GM19043 (cell line): ENCODE results near the gene ABLIM1.
"Not testable (repeated sequence)": the region's sequence is repeated elsewhere in the genome, so short reads cannot be mapped to it uniquely, and the experiment has no call there.

Experiments
- ATAC-seq: cut with Tn5 transposase; IDR thresholded peaks from one replicate; pipeline ENCODE4 v1.9.1; 2021; ENCODE audit warnings: low read depth; ENCODE audit not compliant: unreplicated experiment

The ABLIM1 gene

DNA sequence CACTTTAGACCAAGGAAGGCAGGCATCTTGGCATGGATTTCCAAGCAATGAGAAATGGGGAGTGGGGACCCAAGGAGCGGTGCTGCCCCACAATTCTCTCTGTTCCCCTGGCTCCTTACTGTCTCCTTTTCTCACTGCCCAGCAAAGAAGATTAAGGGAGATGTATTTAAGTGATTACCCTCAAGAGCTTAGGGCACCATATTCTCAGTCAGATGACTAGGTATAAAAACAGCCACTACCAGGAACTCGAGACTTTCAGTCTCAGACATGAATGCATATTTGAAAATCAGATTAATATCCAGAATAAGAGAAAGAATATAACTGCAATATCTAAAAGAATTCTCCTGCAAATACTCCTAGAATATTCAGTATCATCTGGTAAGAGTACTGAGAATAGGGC is at the start of gene ABLIM1:
Gene ABLIM1 (minus strand): TSS at position 101 of the 400 bp plus-strand sequence. CDS start 75 bp downstream, at position 26.
- ATAC-seq: no peak

DNA sequence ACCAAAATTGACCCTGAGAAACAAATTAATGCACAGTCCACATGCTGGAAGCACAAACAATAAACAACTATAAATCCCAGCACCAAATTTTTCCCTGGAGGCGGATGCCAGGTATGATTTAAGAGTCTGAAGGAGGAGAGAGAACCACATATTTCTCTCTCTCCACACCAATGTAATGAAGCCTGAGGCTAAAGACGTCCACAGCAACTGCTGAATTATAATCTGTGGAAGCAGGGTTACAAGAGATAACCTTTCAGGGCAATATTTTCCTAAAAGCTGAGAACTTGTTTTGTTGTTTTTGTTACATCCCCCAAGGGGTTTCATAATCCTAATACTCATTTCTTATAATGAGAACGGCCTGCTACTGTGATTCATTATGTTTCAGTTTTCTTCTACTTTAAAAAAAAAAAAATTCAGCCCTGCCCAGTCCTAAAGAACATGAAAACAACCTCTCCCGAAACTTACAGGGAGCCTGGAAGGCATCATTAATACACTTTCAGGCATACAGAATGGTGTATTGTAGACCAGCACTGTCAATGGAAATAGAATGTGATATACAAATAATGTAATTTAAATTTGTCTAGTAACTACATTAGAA is 48.5 kb upstream of the ABLIM1 start:
- no peak for ATAC-seq

DNA sequence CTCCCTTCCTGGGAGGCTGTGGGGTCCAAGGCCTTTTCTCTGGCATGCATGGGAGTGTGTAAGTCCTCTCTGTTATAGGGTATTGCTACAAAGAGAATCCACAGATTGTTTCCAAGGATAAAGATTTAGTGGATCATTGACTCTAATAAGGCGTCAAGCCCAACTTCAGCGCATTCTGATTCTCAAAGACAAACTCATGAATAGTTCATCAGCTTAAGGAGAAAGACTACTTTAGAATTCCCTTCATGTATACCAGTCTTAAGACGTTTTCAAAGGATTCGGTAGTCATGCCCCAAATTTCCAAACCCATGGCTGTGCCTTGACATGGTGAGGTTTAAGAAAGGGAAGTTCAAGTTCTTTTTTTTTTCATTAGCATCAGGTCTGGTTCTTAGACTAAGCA is 46.6 kb upstream of the ABLIM1 start:
- ATAC-seq: no peak

DNA sequence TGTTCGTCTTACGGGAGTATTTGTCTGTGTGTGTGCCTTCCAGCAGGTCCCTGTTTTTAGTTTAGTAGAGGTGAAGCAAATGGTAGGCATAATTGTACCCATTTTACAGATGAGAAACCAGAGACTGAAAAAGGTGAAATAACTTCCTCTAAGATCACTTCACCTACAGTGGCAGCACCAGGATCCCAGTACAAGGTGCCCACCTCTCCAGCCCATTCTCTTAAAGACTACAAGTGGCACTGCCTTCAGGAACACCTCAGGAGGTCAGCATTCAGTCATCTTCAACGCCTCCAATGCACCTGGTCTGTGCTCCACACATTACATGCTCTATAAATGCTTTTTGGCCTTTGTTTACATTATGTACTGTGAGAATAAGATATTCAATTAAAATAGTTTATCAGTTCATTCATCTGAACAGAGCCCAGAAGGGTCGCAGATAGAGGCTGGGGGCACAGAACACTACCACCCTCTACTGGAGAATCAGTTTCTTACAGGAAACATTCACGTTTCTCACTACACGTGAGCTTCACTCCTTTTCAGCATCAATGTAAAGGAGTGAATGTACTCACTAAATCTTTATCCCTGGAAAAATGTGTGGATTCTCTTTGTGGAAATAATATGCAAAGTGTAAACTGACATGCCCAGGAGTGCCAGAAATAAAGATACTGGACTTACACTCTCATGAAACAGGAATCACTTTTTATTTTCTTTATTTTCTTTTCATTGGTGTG is 45.5 kb upstream of the ABLIM1 start:
- no peak for ATAC-seq

DNA sequence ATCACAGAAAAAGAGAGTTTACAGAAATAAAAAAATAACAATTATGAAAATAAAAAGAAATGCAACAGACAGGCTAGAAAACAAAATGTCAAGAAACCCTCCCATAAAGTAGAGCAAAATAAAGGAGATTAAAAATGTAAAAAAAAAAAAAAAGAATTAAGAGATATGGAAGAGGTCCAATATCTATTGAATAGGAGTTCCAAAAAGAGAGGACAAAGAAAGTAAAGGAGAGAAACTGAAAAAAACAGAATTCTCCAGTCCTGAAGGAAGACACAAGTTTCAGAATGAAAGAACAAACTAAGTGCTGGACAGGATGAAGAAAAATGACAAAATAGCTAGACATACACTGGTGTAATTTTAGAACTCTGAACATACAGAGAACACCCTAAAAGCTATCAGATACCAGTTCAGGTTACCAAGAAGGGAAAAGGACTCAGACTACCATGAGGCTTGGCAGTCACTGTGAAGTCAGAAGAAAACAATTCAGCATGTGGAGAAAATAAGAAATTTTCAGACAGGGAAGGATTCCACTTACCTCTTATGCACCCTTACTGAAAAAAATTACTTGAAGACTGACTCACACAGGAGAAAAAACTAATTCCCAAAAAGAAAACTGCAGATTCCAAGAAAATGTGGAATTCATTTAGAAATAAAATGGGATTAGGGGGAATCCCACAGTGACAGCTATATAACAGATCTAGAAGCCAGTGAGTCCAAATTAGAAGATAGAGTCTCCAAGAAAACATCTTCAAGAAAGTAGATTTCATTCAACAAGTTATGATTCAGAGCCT is 40.4 kb upstream of the ABLIM1 start:
- no peak for ATAC-seq

DNA sequence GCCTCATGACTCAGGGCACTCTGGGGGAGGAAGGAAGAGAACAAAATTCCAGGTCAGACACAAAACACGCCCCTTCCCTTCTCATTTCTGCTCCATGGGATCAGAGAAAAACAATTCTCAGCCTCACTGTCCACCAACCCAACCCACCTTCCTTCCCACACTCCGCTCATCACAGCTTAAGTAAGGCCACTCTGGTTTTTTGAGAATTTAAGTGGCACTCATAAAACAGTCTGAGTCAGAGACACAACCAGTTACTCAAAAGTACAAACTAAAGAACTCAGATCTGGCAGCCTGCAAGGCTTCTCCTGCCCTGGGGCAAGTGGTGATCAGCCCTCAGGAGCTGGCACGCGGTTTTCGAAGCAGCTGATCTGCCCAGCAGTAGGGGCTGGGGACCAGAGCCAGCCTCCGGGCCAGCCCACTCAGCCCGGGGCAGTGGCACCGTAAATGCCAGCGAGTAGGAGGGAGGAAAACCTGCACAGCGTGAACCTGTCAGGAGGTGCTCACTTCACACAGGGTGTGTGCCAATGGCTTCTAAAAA is 39.1 kb upstream of the ABLIM1 start:
- no peak for ATAC-seq

DNA sequence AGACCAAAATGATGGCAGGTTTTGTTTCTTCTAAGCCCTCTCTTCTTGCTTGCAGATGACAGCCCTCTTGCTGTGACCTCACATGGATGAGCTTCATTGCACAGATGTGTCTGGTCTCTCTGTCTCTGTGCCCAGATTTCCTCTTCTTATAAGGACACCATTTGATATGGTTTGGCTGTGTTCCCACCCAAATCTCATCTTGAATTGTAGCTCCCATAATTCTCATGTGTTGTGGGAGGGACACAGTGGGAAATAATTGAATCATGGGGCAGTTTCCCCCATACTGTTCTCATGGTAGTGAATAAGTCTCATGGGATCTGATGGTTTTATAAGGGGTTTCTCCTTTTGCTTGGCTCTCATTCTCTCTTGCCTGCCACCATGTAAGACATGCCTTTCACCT is 38.2 kb upstream of the ABLIM1 start:
- not testable (repeated sequence) for ATAC-seq

DNA sequence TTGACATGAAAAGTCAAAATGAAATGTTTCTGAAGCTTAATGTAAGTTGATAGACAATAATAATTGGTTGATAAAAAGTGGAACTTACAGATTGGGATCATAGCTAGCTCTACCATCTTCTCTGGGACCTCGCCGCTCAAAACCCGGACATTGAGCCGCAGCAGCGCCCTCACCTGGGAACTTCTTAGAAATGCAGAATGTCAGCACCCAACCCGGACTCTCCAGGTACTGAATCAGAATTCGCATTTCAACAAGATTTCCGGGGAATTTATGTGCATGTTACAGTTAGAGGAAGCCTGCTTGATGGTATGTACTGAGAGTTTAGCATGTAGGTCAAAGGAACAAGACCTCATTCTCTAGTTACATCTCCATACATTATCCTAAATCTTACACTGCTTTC is 36.7 kb upstream of the ABLIM1 start:
- no peak for ATAC-seq

DNA sequence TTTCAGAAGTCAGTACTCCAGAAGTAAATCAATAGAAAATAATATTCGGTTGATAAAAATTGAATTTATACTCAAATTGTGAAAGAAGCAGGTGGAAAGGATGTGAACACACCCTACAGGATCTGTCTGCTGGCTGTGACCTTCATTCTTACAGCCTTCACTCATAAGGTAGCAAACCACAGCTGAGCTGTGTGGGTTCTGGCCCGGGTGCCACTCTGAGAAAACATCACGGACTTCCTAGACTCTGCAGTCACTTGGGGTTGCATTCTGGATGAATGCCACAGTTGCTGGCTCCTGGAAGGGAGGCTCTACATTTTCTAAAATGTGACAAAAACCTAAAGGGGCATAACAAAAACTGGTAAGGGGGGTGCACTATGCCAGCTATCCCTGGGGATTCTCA is 36.0 kb upstream of the ABLIM1 start:
- no peak for ATAC-seq

DNA sequence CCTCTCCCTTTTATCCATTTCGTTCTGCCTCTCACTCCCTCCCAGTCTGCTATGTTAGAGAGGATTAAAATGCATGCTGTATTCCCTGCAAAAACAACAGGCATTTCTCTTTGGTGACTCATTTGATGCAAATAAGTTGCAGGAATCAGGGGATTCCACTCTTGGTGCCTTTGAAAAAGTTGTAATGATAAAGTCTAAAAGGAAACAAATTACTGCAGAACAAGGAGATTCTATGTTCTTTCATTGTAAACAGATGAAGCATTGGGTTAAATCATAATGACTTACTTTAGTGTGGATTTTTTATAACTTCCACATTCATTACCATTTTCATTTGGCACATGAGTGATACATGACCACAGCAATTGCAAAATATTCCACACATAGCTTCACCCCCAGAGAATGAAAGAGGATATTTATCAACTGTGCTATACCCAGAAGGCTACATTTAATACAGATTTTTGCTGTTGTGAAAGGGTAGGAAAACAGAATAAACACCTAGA is 33.4 kb upstream of the ABLIM1 start:
- ATAC-seq: no peak

DNA sequence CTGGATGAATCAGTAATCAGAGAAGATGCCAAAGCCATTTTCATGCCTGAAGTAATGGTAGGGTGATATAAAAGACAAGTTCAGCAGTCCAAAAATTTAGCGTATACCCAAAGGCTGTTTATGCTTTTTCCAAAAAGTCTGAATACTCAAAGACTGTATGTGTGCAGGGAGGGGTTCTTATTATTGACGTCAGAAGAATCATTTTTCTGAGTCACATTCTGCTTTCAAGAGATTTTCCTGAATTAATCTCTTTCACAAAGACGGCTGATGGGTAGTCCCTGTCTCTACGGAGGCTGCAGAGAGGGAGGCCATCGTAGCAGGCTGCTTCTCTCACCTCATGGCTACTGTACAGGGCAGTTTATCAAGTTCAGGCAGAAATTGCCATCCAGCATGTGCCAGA is 30.7 kb upstream of the ABLIM1 start:
- no peak for ATAC-seq

DNA sequence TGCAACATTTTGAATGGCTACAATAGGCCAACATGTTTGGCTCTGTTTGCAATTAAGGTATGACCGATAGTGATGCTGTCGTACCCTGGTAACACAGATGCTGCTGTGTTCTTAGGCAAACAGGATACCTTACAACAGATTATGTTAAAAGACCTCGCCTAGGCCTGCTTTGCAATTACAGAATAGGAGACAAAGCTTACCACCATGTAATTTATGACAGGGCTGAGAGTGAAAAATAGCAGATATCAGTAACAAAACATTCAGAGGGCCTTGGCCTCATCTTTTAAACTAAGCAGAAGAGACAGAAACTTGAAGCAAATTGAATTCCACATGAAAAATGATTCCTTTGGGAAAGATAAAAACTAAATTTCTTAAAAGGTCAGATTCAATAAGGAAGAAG is 29.4 kb upstream of the ABLIM1 start:
- ATAC-seq: no peak

DNA sequence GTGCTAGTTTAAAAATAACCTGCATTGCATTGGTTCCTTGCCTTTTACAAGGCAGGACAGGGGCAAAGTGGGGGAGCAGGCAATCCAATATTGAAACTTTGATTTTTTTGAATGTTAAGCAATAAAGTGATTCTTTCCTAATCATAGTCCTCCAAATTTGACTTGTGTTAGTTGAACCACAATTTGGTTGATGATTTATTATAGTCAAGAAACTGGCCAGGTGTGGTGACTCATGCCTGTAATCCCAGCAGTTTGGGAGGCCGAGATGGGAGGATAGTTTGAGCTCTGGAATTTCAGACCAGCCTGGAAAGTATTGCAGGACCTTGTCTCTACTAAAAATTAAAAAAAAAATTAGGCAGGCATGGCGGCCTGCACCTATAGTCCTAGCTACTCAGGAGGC is 27.9 kb upstream of the ABLIM1 start:
- no peak for ATAC-seq

DNA sequence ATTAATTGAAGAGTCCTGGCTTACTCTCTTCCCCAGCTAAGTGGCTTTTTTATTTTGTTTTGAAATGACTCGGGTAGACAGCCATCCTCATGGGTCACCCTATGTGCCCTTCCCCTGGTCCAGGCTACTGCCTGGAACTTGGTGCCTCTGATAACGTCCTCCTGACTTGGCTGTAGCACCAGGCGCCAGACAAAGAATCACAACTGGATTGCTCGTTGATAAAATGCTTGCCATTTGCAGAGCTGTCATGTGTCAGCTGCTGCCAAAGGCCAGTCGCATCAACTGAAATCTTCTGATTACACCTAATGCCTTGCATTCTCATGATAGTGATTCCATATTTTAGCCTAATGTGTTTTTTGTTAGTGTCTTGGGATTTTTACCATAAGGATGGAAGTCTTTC is 27.4 kb upstream of the ABLIM1 start:
- no peak for ATAC-seq

DNA sequence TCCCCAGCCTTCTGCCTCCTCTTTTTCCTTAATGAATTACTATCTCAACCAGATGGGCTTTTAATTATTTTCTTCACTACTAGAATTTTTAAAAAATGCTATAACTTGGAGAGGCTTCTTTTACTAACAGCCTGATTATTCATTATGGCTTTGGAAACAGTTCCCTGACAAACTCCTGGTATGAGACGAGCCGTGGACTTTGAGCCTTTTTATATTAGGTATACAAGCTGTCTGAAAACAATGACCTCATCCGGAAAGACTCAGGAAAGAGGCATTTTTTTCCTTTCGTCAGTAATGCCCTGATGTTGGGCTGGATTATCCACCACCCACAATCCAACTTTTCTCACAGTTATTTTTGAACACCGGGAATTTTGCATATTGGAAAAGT is 26.7 kb upstream of the ABLIM1 start:
- no peak for ATAC-seq

DNA sequence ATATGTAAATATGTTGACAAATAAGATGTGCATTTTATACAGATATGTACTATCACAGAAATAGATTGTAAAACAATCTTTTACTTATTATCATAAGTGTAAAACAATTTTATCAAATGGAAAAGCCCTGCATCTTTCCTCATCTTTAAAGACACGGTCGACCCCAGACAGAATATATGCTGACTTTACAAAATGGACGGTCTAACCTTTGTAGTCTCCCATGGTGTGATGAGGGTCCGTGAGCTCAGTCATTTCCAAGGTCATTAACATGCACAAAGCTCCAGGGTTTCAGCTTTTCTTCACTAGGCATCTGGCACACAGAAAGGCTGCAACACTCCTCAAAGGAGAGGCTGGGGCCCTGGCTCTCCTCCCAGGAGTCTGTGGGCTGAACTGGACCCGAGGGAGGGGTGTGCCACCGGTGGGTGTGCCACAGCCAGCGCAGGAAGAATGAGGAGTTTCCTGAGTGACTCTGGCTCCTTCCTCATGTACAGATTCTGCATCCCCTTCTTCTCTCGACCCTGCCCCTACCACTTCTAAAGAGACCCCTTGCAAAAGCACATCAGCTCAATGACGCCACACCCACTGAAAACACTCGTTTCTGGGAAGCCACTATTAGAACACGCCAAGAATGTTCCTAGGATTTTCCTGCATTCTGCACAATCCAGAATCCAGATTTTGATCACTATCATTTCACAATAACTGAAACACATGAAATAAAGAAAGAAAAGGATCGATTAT is 26.2 kb upstream of the ABLIM1 start:
- no peak for ATAC-seq

DNA sequence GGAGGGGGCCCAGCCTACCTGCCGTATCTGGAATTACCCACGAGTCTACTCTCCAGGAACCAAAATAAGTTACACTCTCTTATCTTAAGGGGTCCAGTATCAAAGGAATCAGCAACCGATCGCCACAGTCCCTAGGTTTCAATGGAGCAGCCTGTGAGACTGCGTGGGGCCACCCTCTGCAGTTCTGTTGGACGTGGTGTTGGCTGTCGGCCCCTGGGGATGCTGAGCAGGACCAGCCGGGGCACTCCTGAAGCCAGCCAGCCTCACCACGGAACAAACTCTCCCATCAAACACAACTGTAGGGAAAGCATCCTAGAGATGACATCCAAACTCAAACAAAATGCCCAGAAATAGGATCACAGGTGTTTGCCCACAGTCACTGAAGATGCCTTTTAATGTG is 25.5 kb upstream of the ABLIM1 start:
- ATAC-seq: no peak

DNA sequence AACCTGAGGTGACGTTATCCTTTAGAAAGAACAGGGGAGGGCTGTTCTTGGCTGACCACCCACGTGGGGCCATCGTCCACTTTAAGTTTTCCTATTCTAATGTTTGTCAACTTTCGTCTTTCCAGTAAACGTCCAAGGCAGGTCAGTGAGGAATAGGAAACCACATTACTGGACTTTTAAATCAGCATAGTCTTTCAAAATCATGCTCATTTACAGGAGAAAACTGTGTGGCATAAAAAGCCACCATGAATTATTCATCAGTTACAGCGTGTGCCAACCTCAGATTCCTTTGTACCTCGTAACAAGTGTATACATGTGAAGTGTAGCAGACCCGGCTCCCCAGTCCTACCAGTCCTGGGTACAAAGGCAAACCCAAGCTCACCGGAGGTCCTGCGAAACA is 25.1 kb upstream of the ABLIM1 start:
- ATAC-seq: no peak

DNA sequence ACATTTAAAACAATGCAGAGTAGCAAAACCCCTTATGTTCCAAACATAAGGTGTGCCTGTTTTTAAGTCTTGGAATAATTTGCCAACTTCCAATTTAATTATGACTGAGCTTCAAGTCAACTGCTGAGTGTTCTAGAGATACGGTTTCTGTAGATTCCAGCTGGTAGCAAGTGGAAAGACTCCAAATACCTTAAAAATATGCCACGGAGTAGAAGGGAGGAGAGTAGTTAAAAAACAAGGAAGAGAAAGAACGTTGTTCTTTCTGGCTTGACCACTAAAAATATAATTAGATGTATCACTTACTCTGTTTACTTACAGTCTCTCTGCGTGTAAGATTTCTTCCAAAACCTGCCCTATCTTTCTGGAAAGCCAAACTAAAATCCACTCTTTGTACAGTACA is 24.5 kb upstream of the ABLIM1 start:
- no peak for ATAC-seq

DNA sequence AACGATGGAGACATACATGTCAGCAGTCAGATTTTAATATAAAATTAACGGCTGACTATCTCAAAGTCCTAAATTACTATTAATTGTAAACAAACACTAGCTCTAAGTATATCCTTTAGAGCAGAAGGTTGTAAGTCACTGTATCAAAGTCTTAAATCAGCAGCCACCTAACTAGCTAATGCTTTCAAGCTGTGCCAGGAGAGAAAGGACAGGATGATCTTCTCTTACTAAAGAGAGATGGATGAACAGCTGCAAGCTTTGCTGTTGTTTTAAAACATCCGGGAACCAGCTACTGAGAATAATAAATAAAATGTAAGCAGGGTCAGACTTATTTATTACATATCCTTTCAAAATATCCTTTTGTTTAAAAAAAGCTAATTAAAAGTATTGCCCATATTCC is 24.0 kb upstream of the ABLIM1 start:
- no peak for ATAC-seq

DNA sequence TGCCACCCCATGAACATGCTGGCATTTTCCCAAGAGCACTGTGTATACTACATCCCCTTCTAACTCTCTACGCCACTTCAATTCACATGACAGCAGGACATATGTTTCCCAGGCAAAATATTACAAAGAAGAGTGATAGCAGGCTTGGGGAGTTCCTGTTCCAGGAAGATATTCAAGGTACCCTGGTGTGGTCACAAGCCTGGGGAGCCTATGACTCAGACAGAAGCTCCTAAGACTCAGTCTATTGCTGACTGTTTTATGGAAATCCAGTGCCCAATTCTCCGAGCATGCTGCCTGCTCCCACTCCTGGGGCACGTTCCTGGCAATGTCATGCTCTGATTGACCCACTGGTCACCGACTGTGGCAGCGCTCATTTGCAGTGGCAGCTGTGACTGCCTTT is 23.5 kb upstream of the ABLIM1 start:
- no peak for ATAC-seq
